Memory B cell (primary cell): ENCODE measurements around the gene PADI6.
"Not testable (repeated sequence)": the region's sequence is repeated elsewhere in the genome, so short reads cannot be mapped to it uniquely, and the experiment has no call there.

ENCODE experiments used
- ATAC-seq: fragments of 150-1000 bp; cut with Tn5 transposase; 2 replicates; pipeline ENCODE4 v1.10.0; 2021; ENCODE audit warnings: low read depth, mild to moderate bottlenecking, moderate library complexity
- DNase-seq, 2 donors: peaks; one replicate each; pipeline ENCODE4 v3.0.0; 2022; ENCODE audit warnings: low spot score in 2 of 2
- H3K27ac Mint-ChIP-seq: one replicate; pipeline ENCODE4 v1.8.0; 2022; ENCODE audit warnings: mild to moderate bottlenecking, moderate library complexity, mixed read lengths
- H3K27me3 Mint-ChIP-seq: one replicate; pipeline ENCODE4 v1.8.0; 2022; ENCODE audit warnings: mixed read lengths
- H3K36me3 Mint-ChIP-seq: one replicate; pipeline ENCODE4 v1.8.0; 2022; ENCODE audit warnings: mild to moderate bottlenecking, mixed read lengths
- H3K4me1 Mint-ChIP-seq: one replicate; pipeline ENCODE4 v1.8.0; 2022; ENCODE audit warnings: mixed read lengths
- H3K4me3 Mint-ChIP-seq: one replicate; pipeline ENCODE4 v1.8.0; 2022; ENCODE audit warnings: mild to moderate bottlenecking, moderate library complexity, mixed read lengths
- H3K9me3 Mint-ChIP-seq: one replicate; pipeline ENCODE4 v1.8.0; 2022; ENCODE audit warnings: mixed read lengths

The PADI6 gene

DNA sequence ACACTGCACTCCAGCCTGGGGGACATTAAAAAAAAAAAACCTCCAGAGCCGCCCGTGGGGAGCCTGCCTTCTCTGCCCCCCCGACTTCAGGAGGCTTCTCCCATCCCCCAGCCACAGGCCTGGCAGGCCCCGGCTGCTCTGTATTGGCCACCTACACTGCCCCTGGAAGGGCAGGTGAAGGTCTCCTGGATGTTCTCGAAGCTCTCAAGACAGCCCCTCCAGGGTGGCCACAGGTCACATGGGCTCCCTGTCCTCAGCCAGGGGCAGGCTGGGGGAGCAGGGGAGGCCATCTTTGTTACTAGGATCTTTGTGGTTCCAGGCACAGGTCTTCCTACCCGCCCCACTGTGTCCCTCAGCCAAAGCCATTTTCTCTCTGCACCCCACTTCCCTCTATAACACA, 32.8 kb downstream of the PADI6 start:
- peaks cover 2% of the 10 kb centered on the region for H3K4me1 Mint-ChIP-seq
- H3K9me3 Mint-ChIP-seq, result no peaks in the 10 kb centered on the region
- H3K27ac Mint-ChIP-seq, result no peak overlapping the region
- H3K4me3 Mint-ChIP-seq, result no peak overlapping the region
- no peaks in the 10 kb centered on the region for H3K27me3 Mint-ChIP-seq
- DNase-seq, result no peak
- ATAC-seq, result no peak
- peaks cover 17% of the 10 kb centered on the region for H3K36me3 Mint-ChIP-seq

DNA sequence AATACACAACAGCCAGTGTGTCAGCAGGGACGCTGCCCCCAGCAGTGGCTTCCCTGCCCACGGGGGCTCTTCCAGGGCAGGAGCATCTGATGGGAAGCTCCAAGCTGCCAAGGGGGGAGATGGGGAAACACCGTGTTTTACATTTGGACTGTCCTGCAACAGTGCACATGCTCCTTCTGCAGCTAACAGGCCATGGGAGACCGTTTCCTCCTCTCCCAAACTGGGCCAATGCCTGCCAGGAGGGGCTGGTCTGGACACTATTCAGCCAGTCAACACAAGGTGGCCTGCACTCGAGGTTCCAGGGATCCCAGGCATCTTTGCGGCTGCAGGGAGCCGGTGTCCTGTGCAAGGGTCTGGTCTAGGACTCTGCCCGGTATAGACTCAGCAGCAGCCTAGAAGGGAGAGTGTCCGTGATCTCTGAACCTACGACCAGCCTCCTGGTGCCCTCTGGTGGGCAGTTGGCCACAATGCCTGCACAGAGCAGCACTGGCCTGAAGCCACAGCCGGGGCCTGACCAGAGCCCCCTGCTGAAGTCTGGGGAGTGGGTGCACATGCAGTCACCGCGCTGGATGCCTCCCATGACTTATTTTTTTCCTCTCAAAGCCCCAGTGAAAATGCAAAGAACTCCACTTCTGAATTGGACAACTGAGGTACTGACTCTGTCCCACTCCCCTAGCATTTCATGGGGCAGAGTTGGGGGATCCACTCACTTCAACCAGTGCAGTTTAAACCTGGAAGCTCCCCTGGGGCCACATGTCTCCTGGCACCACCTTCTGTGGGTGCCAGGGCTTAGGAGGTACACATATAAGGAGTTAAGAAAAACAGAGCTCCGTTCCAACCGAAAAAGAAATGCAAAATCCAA, 34.1 kb downstream of the PADI6 start:
- H3K36me3 Mint-ChIP-seq, result peaks cover 24% of the 10 kb centered on the region

DNA sequence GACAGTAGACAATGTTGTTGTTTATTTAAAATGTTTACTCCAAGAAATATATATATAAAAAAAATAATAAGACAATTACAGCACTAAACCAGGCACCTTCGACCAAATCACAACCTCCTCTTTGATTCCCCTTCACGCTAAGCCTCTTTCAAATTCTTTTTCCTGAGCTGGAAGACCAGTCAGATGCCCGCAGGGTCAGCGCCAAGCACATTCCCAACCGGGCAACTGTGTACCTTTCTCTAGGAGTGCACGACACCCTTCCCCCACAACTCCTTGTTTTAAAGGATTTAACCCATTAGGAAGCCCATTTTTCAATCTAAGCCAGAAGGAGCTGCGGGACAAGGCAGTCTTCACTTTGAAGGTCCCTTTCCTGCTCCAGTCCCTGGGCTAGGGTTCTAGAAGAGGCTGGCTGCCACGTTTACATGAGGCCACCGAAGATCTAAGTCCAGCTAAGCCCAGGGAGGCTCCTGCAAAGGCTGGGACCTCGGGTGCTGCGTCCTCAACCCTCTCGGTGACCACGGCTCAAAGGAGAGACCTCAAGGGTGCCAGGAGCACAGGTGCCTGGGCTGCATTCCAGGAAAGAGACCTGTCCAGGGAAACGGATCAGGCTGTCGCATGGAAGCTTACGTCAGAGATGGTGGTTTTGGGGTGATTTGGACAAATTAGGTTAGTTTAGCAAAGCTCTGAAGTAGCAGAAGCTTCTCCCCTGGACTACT, 34.9 kb downstream of the PADI6 start:
- not testable (repeated sequence) for H3K27ac Mint-ChIP-seq, H3K27me3 Mint-ChIP-seq, H3K9me3 Mint-ChIP-seq, H3K4me1 Mint-ChIP-seq, H3K4me3 Mint-ChIP-seq, DNase-seq, ATAC-seq
- H3K36me3 Mint-ChIP-seq, result peaks cover 26% of the 10 kb centered on the region

More for the DNA sequence above, 34.1 kb downstream of the PADI6 start:
- Mint-ChIP-seq H3K4me1 (peaks cover 2% of the 10 kb centered on the region), H3K9me3 (no peaks in the 10 kb centered on the region), H3K4me3 (no peak overlapping the region), H3K27me3 (no peaks in the 10 kb centered on the region), H3K27ac (no peak overlapping the region)
- DNase-seq (peak; percentile 36 to 52), ATAC-seq (peak; percentile 79)

DNA sequence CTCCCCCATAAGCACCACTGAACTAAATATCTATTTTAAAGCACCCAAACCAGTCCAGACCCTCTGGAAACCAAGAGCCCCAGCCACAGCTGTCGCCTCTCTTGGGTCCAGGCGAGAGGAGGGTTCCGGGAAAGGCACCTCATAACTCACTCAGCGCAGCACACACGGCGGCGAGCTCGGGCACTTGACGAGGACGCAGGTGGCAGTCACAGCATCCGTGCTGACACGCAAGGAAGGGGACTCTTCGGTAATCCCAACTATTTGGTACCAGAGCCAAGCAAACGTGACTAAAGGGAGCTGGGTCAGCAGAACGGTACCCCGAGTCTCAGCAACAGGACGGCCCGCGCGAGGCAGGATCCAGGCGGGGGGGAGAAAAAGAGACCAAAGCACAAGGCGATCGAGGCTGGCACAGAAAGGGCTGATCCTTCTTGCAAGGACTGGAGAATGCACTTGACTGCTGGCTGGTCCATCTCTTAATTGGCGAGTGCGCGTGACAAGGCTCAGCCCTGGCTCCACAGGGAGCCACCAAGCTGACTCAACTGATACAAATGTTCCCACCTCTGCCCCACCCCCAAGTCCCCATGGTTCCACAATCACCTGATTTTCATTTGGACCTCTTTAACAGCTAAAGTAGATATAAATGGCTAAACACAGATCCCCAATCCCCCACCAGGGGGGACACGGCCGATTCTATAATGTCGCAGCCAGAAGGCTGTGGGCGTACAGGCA, 36.0 kb downstream of the PADI6 start:
- H3K4me3 Mint-ChIP-seq, H3K27ac Mint-ChIP-seq, ATAC-seq, H3K4me1 Mint-ChIP-seq, H3K27me3 Mint-ChIP-seq, DNase-seq, H3K9me3 Mint-ChIP-seq: not testable (repeated sequence)
- H3K36me3 Mint-ChIP-seq, result peaks cover 30% of the 10 kb centered on the region

DNA sequence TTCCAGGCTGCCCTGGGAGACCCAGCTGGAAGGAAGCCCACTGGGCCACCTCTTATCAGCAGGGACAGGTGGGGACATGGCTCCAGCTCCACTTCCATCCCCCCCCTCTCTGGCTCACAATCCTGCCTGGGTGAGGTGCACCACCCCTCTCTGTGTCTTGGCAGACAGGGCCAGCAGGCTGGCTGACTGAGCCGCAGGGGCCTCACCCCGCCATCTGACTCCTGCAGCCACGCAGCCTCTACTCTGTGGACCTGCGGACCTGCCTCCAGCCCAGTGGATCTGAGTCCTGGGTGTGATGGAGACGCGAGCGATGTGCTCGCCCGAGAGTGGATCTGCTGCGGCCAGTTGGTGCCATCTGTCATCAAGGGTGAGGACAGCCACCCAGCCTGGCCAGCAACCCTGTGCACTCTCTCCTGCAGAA, 37.4 kb downstream of the PADI6 start:
- H3K4me3 Mint-ChIP-seq, result no peak overlapping the region
- no peak for DNase-seq
- H3K36me3 Mint-ChIP-seq, result peaks cover 36% of the 10 kb centered on the region
- H3K27me3 Mint-ChIP-seq, result no peaks in the 10 kb centered on the region
- ATAC-seq, result no peak
- no peak overlapping the region for H3K27ac Mint-ChIP-seq
- H3K9me3 Mint-ChIP-seq, result no peaks in the 10 kb centered on the region
- H3K4me1 Mint-ChIP-seq, result peaks cover 2% of the 10 kb centered on the region

DNA sequence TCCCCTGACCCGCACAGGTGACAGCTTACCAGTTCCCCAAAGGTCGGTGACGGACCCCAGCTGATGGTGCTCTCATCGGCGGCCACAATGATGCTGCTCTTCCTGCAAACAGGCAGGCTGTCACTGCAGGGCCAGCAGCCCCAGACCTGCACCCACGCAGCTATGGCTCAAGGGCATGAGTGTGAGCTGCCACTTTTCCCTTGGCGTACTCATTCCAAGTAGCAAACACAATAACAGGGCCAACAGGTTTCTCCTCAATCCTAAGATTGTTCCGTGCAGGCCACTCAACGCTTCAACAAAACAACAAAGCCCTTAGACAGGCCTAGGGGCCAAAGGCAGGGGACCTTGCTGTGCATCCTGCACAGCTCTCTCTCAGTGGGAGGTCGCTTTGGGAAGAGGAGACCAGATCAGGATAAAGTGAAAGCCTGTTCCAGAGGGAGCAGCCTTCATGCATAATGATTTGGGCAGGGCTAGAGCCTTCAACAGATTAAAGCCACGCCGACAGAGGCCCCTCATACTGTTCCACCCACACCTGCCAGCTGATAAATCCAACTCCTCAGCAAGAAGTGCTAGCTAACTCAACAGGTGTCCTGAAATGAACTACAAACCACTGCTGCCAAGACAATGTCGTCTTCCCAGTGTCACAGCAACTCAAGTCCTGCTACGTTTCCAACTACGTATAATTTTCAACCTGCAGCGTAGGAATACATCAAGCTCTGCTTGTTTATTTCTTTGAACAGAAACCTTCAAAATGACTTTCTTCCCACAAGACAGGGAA, 40.3 kb downstream of the PADI6 start:
- ATAC-seq (no peak), DNase-seq (no peak)
- no peak overlapping the region for H3K4me3 Mint-ChIP-seq
- H3K36me3 Mint-ChIP-seq, result peaks cover 46% of the 10 kb centered on the region
- H3K27ac Mint-ChIP-seq, result peak overlapping the region; percentile 41
- H3K9me3 Mint-ChIP-seq, result no peaks in the 10 kb centered on the region
- H3K4me1 Mint-ChIP-seq, result no peaks in the 10 kb centered on the region
- H3K27me3 Mint-ChIP-seq, result no peaks in the 10 kb centered on the region

DNA sequence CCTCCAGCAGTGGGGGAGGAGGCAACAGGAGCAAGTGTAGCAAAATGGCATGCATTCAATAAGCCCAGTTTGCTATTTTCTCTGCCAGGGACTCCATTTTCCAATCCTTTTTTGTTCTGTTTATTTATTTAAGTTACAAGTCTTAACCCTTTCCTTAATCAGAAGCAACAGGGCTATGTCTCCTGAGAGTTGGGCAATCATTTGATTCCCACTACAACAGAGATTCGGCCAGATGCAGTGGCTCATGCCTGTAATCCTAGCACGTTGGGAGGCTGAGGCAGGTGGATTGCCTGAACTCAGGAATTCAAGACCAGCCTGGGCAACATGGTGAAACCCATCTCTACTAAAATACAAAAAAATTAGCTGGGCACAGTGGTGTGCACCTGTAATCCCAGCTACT, 42.0 kb downstream of the PADI6 start:
- Mint-ChIP-seq H3K4me3 (no peak overlapping the region), H3K27ac (no peak overlapping the region), H3K36me3 (peaks cover 40% of the 10 kb centered on the region), H3K4me1 (no peaks in the 10 kb centered on the region), H3K9me3 (no peaks in the 10 kb centered on the region), H3K27me3 (no peaks in the 10 kb centered on the region)
- DNase-seq (no peak), ATAC-seq (no peak)

DNA sequence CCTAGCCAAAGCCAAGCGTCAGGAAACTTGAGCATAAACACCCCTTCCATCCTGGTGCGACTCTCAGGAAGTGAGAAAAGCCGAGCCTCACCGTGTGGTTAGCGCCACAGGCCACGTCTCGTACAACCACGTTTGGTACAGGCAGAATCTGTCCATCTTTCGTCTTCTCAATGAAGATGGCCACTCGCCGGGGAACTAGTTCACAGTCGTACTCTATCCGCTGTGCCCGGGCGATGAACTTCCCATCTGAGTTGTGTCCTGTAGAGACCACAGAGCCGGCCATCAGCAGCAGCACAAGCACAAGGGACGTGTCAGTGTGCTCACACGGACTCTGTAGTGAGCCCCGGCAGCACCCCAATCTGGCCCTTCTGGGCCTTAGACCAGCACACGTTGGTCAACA, 44.4 kb downstream of the PADI6 start:
- no peak for ATAC-seq
- Mint-ChIP-seq H3K9me3 (no peaks in the 10 kb centered on the region), H3K4me3 (no peak overlapping the region), H3K27ac (no peak overlapping the region), H3K4me1 (peaks cover 2% of the 10 kb centered on the region), H3K27me3 (no peaks in the 10 kb centered on the region), H3K36me3 (peaks cover 30% of the 10 kb centered on the region)
- DNase-seq, result no peak

DNA sequence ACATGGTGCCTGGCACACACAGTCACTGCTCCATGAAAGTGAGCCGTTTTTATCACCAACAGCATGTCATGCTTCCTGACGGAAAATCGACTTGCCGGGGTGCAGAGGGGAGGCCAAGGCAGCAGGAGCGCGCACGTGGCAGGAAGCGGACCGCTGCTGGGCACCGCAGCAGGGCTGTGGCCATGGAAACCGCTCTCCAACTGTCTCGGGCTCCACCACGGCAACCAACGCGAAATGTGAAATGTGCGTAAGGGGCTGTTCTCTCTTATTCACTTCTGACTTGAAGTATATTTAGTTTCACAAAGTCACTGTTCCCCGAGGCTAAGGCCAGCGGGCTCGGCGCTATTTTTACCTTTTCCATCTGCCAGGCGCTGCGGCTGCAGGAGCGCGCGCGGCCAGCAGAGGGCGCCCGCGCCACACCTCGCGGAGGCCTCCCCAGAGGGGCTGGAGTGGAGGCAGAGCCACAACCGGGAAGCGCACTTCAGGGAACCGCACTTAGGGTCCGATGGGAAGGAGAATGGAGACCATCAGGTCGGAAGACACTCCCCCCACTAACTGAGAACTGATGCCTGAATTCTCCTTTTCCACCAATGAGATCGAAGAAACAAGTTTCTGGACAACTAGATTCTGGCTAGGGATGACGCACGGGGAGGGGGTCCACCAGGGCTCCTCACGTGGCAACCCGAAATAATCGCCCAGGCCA, 47.8 kb downstream of the PADI6 start:
- H3K36me3 Mint-ChIP-seq, result peaks cover 30% of the 10 kb centered on the region
- DNase-seq, result peak; percentile 75 to 86
- peak; percentile 85 for ATAC-seq
- no peak overlapping the region for H3K4me3 Mint-ChIP-seq
- no peaks in the 10 kb centered on the region for H3K27me3 Mint-ChIP-seq
- no peaks in the 10 kb centered on the region for H3K9me3 Mint-ChIP-seq
- H3K4me1 Mint-ChIP-seq, result peaks cover 8% of the 10 kb centered on the region
- H3K27ac Mint-ChIP-seq, result no peak overlapping the region

DNA sequence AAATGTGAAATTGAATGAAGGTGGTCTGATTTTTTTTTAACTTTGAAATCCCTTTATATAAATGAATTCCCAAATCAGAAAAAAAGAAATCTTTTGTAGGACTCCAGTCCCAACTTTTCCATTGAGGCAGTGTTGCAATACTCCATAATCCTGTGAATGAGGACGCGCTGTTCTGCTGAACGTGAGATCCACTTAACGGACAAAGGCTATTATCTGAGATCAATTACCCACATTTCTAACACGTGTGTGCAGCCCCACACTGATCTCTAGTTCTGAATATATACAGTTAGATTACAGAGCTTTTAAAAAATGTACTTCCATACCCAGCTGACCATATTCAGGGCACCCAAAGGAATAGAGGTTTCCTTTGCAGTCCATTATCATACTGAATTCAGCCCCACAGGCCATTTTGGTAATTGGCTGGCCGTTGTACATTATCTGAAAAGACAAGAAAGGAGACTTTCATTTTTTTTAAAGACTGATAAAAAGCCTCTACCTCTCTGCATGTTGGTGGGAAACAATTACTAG, 48.5 kb downstream of the PADI6 start:
- Mint-ChIP-seq H3K9me3 (no peaks in the 10 kb centered on the region), H3K36me3 (peaks cover 32% of the 10 kb centered on the region), H3K4me3 (no peak overlapping the region), H3K27ac (no peak overlapping the region), H3K4me1 (peaks cover 8% of the 10 kb centered on the region), H3K27me3 (no peaks in the 10 kb centered on the region)
- DNase-seq (no peak), ATAC-seq (no peak)

DNA sequence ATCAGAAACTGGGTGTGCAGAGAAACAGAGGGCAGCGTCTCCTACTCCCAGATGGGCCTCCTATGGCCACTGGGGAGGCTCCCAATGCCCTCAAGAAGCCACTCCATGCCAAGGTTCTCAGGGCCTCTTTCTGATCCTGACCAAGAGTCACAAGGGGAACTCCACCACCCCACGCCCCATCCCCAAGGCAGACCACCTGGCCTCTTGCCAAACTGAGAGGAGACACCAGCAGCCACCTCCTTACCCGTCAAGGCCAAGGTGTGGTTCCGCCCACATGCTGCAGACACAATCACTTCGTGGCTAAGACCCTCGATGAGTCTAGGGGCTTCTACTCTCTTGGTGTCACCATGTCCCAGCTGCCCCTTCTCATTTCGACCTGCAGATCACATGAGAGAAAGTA, 50.5 kb downstream of the PADI6 start:
- no peaks in the 10 kb centered on the region for H3K9me3 Mint-ChIP-seq
- H3K4me3 Mint-ChIP-seq, result no peak overlapping the region
- H3K36me3 Mint-ChIP-seq, result peaks cover 38% of the 10 kb centered on the region
- H3K27me3 Mint-ChIP-seq, result no peaks in the 10 kb centered on the region
- ATAC-seq (no peak), DNase-seq (no peak)
- H3K4me1 Mint-ChIP-seq, result peaks cover 15% of the 10 kb centered on the region
- H3K27ac Mint-ChIP-seq, result no peak overlapping the region

DNA sequence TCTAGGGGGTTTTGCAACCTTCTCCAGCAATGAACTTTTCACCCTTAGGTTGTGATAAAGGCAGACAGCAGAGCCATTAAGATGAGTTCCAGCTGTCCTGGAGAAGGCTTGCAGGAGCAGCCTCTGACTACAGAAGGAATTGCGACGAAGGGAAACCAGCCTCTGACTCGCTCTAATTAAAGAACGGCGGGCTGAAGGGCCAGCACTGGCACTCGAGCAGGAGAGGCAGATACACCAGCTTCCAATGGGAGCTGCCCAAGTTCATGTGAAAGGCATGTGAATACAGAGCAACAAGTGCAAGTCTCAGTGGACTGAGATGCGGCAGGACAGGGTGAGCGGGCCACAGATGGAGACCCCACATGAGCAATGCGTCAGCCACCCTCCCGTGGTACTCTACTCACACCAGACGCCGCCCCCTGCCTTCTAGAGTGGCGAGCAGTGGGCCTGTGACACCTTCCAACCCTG, 51.8 kb downstream of the PADI6 start:
- peak overlapping the region; percentile 65 for H3K27ac Mint-ChIP-seq
- no peaks in the 10 kb centered on the region for H3K9me3 Mint-ChIP-seq
- DNase-seq (no peak), ATAC-seq (no peak)
- H3K4me1 Mint-ChIP-seq, result peaks cover 17% of the 10 kb centered on the region
- no peaks in the 10 kb centered on the region for H3K27me3 Mint-ChIP-seq
- H3K4me3 Mint-ChIP-seq, result no peak overlapping the region
- H3K36me3 Mint-ChIP-seq, result peaks cover 37% of the 10 kb centered on the region
